Measurements from ENCODE around the gene RAPH1.

Gene RAPH1

DNA sequence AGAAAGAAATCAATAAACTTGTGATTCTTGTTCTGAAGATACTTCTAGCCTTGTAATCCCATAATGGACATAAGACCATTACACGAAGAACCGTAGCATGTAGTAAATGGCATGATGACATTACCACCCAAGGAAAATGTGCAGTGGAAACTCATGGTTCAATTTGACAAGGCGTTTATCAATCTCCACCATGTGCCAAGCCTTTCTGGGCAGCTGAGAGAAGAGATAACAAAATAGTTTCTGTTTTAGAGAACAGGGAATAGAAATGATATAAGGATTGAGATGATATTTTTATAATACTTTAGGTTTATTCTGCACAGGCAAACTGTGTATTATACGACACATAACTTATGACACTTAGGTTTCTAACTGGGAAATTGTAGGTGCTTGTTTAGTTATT, 187.7 kb downstream of the RAPH1 start:
- DNase-seq, result no peak

DNA sequence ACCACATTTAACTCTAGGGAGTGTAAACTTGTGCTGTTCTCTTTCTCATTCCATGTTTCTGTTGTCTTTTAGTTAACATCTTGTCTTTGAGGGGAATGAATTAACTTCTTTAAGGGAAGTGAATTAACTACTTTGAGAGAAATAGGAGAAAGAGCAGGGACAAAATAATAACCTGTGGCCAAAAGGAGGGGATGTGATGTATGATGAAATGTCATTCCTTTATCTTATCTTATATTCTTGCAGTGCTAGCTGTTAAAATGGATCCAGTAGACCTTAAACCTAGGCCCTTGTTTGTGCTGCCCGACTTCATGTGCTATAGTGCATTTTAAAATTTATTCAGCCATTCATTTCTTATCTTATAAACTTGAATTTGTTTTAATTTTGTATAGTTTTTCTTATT, 188.5 kb downstream of the RAPH1 start:
- DNase-seq, result no peak

DNA sequence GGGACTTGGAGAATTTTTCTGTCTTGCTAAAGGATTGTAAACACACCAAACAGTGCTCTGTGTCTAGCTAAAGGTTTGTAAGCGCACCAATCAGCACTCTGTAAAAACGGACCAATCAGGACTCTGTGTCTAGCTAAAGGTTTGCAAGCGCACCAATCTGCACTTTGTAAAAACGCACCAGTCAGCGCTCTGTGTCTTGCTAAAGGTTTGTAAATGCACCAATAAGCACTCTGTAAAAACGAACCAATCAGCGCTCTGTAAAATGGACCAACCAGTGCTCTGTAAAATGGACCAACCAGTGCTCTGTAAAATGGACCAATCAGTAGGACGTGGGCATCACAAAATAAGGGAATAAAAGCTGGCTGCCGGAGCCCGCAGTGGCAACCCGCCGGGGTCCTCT, 190.4 kb downstream of the RAPH1 start:
- no peak for DNase-seq

Measured in NCI-H1694 treated with DMSO at 0.1 percent for 48 hours (cell line).